OCI-LY7 (cell line): ENCODE measurements around the gene USP4. TPM values are rescaled to one million over a fixed set of nuclear protein-coding genes. Genes with fewer than 3 reads are reported as not detected.

Source experiments
- Bru-seq: library from RNA; stranded (reverse); fragments of 400-500 nt; gene quantifications from one replicate; lab custom pipeline; 2021; lab: Mats Ljungman, UMichigan
- BruChase-seq, 2 experiments: library from RNA; stranded (reverse); fragments of 400-500 nt; gene quantifications; one replicate each; lab custom pipeline; 2021; lab: Mats Ljungman, UMichigan
- BruUV-seq: library from RNA; stranded (reverse); fragments of 400-500 nt; replicated peaks from 2 replicates; lab custom pipeline; 2021; lab: Mats Ljungman, UMichigan
- CTCF ChIA-PET: fragments of 300-600 bp; sonication (Branson Sonifier 250); formaldehyde crosslinking; loops from one replicate; lab custom pipeline; 2022; ENCODE audit warnings: antibody characterized with exemption; ENCODE audit not compliant: unreplicated experiment; lab: Charles Lee
- POLR2A ChIA-PET: fragments of 300-600 bp; sonication (Branson Sonifier 250); formaldehyde crosslinking; loops from one replicate; lab custom pipeline; 2022; ENCODE audit warnings: antibody characterized with exemption; lab: Charles Lee
- DNase-seq: peaks from one replicate; pipeline ENCODE4 v3.0.0-alpha.2; 2015; ENCODE audit warnings: low spot score
- H2AFZ ChIP-seq: fragments of 200-600 bp; sonication (generic), shearing (Covaris generic); 2 replicates; pipeline ENCODE4 v1.6.1; 2014; ENCODE audit warnings: mild to moderate bottlenecking, antibody characterized with exemption, low read length, moderate library complexity
- H3K27ac ChIP-seq: fragments of 200-600 bp; sonication (generic); 2 replicates; pipeline ENCODE4 v1.5.1; 2014; ENCODE audit warnings: mixed run types, low read depth, mild to moderate bottlenecking, moderate library complexity, low read length, inconsistent platforms; ENCODE audit not compliant: poor library complexity, severe bottlenecking
- H3K36me3 ChIP-seq: fragments of 200-600 bp; sonication (generic); 2 replicates; pipeline ENCODE4 v1.6.1; 2014; ENCODE audit warnings: mild to moderate bottlenecking, antibody characterized with exemption, low read length, moderate library complexity, mixed read lengths; ENCODE audit not compliant: insufficient read depth
- H3K4me1 ChIP-seq: fragments of 200-600 bp; sonication (generic); 2 replicates; pipeline ENCODE4 v1.5.1; 2014; ENCODE audit warnings: mild to moderate bottlenecking, low read length; ENCODE audit not compliant: insufficient read depth, poor library complexity, severe bottlenecking
- H3K4me2 ChIP-seq: fragments of 200-600 bp; sonication (generic); 2 replicates; pipeline ENCODE4 v1.6.1; 2014; ENCODE audit warnings: mild to moderate bottlenecking, low read length
- H3K4me3 ChIP-seq: fragments of 200-600 bp; sonication (generic); 2 replicates; pipeline ENCODE4 v1.5.1; 2014; ENCODE audit warnings: mild to moderate bottlenecking, low read depth, low read length; ENCODE audit not compliant: poor library complexity, severe bottlenecking
- H3K79me2 ChIP-seq: fragments of 200-600 bp; sonication (generic); 2 replicates; pipeline ENCODE4 v1.6.1; 2016; ENCODE audit warnings: low read depth, mild to moderate bottlenecking, low read length, moderate library complexity, mixed read lengths; ENCODE audit not compliant: insufficient read depth
- H3K9me2 ChIP-seq: fragments of 200-600 bp; sonication (generic); 2 replicates; pipeline ENCODE4 v1.6.1; 2016; ENCODE audit warnings: mild to moderate bottlenecking, low read length, mixed read lengths; ENCODE audit not compliant: insufficient read depth
- H3K9me3 ChIP-seq: fragments of 200-600 bp; sonication (generic); 2 replicates; pipeline ENCODE4 v1.6.1; 2014; ENCODE audit warnings: mild to moderate bottlenecking, mixed run types, low read length, mixed read lengths
- H4K20me1 ChIP-seq: fragments of 200-600 bp; sonication (generic); 2 replicates; pipeline ENCODE4 v1.6.1; 2014; ENCODE audit warnings: mild to moderate bottlenecking, antibody characterized with exemption, low read length, moderate library complexity, mixed read lengths; ENCODE audit not compliant: insufficient read depth
- EZH2phosphoT487 ChIP-seq: fragments of 200-600 bp; sonication (generic); IDR thresholded peaks from 2 replicates; pipeline ENCODE4 v1.6.1; 2018; ENCODE audit warnings: low read depth, borderline replicate concordance, mild to moderate bottlenecking, mixed run types, antibody characterized with exemption, low read length, moderate library complexity, mixed read lengths
- intact Hi-C: fragments of 100-400 bp; cut with micrococcal nuclease; formaldehyde crosslinking; loops from one replicate; pipeline ENCODE4 v1.10.0; 2022; ENCODE audit not compliant: unreplicated experiment
- long read RNA-seq: library from polyadenylated mRNA; stranded (forward); transcript quantifications from one replicate; pipeline ENCODE4 v2.0.0, GENCODE V29; 2022
- total RNA-seq, 2 experiments: library from RNA; depleted of rRNA in 1 of 2; stranded (reverse); fragments of >200 nt in 1 of 2; shearing (Covaris generic) in 1 of 2; gene quantifications; 2 replicates each; pipeline ENCODE4 v1.2.3, GENCODE V29; 2014 to 2022
- TF ChIP-seq, protein P1 (sequence below): fragments of 200-600 bp; sonication (generic); conservative IDR thresholded peaks from 2 replicates; pipeline ENCODE4 v1.5.1; 2014; ENCODE audit warnings: mild to moderate bottlenecking, antibody characterized with exemption, low read length, moderate library complexity, mixed read lengths

Gene USP4, protein sequence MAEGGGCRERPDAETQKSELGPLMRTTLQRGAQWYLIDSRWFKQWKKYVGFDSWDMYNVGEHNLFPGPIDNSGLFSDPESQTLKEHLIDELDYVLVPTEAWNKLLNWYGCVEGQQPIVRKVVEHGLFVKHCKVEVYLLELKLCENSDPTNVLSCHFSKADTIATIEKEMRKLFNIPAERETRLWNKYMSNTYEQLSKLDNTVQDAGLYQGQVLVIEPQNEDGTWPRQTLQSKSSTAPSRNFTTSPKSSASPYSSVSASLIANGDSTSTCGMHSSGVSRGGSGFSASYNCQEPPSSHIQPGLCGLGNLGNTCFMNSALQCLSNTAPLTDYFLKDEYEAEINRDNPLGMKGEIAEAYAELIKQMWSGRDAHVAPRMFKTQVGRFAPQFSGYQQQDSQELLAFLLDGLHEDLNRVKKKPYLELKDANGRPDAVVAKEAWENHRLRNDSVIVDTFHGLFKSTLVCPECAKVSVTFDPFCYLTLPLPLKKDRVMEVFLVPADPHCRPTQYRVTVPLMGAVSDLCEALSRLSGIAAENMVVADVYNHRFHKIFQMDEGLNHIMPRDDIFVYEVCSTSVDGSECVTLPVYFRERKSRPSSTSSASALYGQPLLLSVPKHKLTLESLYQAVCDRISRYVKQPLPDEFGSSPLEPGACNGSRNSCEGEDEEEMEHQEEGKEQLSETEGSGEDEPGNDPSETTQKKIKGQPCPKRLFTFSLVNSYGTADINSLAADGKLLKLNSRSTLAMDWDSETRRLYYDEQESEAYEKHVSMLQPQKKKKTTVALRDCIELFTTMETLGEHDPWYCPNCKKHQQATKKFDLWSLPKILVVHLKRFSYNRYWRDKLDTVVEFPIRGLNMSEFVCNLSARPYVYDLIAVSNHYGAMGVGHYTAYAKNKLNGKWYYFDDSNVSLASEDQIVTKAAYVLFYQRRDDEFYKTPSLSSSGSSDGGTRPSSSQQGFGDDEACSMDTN
- total RNA-seq (2014; rRNA removed; shearing (Covaris generic)) (28.6 and 41.6 TPM in 2 replicates), total RNA-seq (2022) (74.6 and 80.3 TPM in 2 replicates), Bru-seq, nascent RNA (percentile 74 among the genes with signal in this experiment), BruChase-seq, experiment 1, labeled RNA remaining after a 6-hour chase (percentile 80 among the genes with signal in this experiment), BruChase-seq, experiment 2, labeled RNA remaining after a 2-hour chase (percentile 77 among the genes with signal in this experiment)
- long read RNA-seq, transcript USP4-202 (21 exons, 3,222 nt): minor isoform, 22 of 148 reads
- long read RNA-seq, transcript USP4-203 (7 exons, 1,454 nt): minor isoform, 5 of 148 reads
- long read RNA-seq, transcript USP4-201 (22 exons, 3,126 nt): major isoform, 66 of 148 reads
- long read RNA-seq, partial matches to known transcripts: 16 of 148 reads
- long read RNA-seq, other reads (novel, unspliced or antisense): 39 of 148 reads

DNA sequence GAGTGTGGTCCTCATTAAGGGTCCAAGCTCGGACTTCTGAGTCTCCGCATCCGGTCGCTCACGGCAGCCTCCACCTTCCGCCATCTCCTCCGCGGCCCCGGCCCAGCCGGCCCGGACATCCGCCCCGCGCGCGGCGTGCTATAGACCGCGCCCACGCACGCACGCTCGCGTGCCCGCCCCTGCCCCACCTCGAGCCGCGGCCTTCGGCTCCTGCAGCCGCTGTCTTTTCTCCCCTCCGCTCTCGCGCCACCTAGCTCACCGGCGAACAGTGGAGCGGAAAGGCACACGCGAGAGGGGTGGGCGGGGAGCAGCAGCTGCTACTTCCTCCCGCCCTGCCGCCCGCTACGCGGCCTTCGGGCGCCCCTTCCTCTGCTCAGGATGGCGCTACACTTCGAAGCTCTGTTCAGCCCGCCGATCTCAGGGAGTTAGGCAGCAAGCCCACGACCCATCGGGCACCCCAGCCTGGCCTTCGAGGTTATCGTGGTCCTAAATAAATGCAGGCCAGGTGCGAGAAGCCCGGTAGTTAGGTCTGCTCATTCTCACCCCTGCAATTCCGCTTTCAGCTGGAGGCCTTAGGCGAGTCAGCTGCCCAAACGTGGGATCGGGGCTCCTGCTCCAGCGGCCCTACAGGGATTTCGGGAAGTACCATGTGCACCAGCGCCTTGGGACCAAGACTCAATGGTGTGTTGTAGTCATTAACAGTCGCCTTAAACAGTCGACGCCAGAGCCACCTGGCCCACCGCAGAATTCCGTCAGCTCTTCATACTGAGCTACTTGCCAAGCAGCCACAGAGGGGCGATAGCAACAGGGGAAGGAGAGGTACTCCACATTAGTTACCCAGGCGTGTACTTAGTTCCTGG is at the start of gene USP4:
USP4 (minus strand) TSS at position 113 of the 860 bp plus-strand sequence; CDS start at position 84, 29 bp downstream.
- Histone ChIP-seq H3K4me1 (peaks cover 65% of the 10 kb centered on the region), H3K4me2 (peak within 1 kb of the TSS; percentile 85), H3K79me2 (peaks cover 32% of the 10 kb centered on the region), H3K4me3 (peak within 1 kb of the TSS; percentile 97), H2AFZ (peak within 1 kb of the TSS; percentile 72), H3K9me2 (no peaks in the 10 kb centered on the region), H3K27ac (peak within 1 kb of the TSS; percentile 97), H3K9me3 (no peaks in the 10 kb centered on the region), H3K36me3 (peaks cover 16% of the 10 kb centered on the region), H4K20me1 (no peaks in the 10 kb centered on the region)
- peak; percentile 97 for DNase-seq
- intact Hi-C loops: loop anchor here (1.0 to 10.0 kb wide), 7 partner anchors 18 to 1115 kb away; partner anchors contain the start of genes APEH, CAMP, DAG1 and GPX1
- BruUV-seq: TSS peak; percentile 96
- no peak for TF ChIP-seq EZH2phosphoT487
- TF ChIP-seq, protein P1, sequence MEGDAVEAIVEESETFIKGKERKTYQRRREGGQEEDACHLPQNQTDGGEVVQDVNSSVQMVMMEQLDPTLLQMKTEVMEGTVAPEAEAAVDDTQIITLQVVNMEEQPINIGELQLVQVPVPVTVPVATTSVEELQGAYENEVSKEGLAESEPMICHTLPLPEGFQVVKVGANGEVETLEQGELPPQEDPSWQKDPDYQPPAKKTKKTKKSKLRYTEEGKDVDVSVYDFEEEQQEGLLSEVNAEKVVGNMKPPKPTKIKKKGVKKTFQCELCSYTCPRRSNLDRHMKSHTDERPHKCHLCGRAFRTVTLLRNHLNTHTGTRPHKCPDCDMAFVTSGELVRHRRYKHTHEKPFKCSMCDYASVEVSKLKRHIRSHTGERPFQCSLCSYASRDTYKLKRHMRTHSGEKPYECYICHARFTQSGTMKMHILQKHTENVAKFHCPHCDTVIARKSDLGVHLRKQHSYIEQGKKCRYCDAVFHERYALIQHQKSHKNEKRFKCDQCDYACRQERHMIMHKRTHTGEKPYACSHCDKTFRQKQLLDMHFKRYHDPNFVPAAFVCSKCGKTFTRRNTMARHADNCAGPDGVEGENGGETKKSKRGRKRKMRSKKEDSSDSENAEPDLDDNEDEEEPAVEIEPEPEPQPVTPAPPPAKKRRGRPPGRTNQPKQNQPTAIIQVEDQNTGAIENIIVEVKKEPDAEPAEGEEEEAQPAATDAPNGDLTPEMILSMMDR: peak; percentile 84
- ChIA-PET CTCF (interaction anchor here (0.6 to 1.5 kb wide), 12 partner anchors 14 to 415 kb away, joined by 3 to 5 read pairs (median 3); no protein-coding TSS in a partner anchor), POLR2A (interaction anchor here (0.6 to 3.1 kb wide), 21 partner anchors 11 to 715 kb away, joined by 3 to 18 read pairs (median 3); partner anchors contain the start of genes GPX1, NICN1, RHOA and TCTA)

DNA sequence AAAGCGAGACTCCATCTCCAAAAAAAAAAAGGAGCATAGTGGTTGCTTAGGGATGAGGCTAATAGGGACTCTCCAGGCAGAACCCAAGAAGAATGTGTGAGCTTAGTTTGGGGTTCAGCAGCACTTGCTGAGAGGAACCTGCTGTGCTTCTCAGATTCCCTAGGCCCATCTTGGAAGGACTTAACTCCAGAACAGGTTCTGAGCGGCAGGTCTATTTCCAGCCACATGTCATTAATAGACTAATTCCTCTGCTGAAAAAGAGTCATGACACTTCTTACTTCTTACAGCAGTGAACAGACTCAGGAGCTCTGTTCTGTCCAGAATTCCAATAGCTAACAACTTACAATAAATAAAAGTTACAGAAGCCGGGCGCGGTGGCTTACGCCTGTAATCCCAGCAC is 49.4 kb upstream of the USP4 start:
- peaks cover 26% of the 10 kb centered on the region for H3K4me1 ChIP-seq
- DNase-seq: no peak
- POLR2A ChIA-PET: interaction anchor here (0.7 to 1.7 kb wide), 5 partner anchors 11 to 44 kb away, joined by 3 to 6 read pairs (median 3); partner anchors contain the start of genes RHOA and TCTA

More for the DNA sequence above, 49.4 kb upstream of the USP4 start:
- H3K27ac ChIP-seq: no peak overlapping the region
- TF ChIP-seq, protein P1: no peak
- TF ChIP-seq EZH2phosphoT487: no peak
- peaks cover 18% of the 10 kb centered on the region for H4K20me1 ChIP-seq
- H3K4me2 ChIP-seq: no peak overlapping the region
- no peaks in the 10 kb centered on the region for H3K9me3 ChIP-seq
- BruUV-seq: no TSS peak
- H3K4me3 ChIP-seq: no peak overlapping the region
- H3K9me2 ChIP-seq: no peaks in the 10 kb centered on the region
- peaks cover 96% of the 10 kb centered on the region for H3K79me2 ChIP-seq
- CTCF ChIA-PET: no interaction called here
- H2AFZ ChIP-seq: no peak overlapping the region
- intact Hi-C loops: no loop called here
- peaks cover 61% of the 10 kb centered on the region for H3K36me3 ChIP-seq
